ENCODE measurements around the gene TSPAN10.
"Not testable (repeated sequence)": the region's sequence is repeated elsewhere in the genome, so short reads cannot be mapped to it uniquely, and the experiment has no call there.

Gene TSPAN10

DNA sequence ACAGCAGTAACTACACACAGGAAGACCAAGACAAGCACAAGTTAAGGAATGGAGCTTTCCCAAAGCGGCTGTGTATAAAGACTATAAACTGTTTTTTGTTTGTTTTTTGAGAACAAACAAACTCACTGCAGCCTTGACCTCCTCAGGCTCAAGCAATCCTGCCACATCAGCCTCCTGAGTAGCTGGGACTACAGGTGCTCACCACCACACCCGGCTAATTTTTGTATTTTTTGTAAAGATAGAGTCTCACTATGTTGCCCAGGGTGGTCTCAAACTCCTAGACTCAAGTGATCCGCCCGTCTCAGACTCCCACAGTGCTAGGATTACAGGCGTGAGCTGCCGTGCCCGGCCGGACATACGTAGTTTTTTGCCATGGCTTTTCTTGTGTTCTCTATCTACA, 23.4 kb downstream of the TSPAN10 start:
- DNase-seq (ENCODE audit: extremely low read depth in 1 of 2, low read depth in 1 of 2) = no peak

DNA sequence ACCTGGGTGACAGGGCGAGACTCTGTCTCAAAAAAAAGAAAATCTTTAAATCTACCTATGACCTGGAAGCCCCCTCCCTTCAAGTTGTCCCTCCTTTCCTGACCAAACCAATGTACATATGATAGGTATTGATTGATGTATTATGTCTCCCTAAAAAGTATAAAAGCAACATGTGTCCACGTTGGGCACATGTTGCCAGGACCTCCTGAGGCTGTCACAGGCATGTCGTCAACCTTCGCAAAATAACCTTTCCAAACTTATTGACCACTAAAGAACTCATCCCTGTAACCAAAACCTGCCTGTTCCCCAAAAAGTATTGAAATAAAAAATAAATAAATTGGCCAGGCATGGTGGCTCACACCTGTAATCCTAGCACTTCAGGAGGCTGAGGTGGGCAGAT, 25.0 kb downstream of the TSPAN10 start:
- no peak for DNase-seq (ENCODE audit: extremely low read depth in 1 of 2, low read depth in 1 of 2)

DNA sequence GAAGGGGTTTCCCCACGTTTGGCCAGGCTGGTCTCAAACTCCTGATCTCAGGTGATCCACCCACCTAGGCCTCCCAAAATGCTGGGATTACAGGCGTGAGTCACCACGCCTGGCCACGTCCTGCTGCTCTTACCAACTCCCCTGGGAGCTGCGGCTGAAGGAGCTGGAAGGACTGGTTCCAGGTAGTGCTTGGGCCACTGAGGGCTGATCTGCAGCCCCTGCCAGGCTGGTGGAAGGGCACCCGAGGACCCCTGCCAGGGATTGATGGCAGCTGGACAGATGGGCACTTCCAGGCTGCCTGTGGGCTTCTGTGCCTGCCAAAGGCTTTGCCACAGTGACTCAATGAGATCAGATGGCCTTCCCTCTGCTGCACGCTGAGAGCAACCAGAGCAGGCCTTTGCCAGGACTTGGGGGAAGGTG, 27.1 kb downstream of the TSPAN10 start:
- DNase-seq (ENCODE audit: extremely low read depth in 1 of 2, low read depth in 1 of 2) = no peak

DNA sequence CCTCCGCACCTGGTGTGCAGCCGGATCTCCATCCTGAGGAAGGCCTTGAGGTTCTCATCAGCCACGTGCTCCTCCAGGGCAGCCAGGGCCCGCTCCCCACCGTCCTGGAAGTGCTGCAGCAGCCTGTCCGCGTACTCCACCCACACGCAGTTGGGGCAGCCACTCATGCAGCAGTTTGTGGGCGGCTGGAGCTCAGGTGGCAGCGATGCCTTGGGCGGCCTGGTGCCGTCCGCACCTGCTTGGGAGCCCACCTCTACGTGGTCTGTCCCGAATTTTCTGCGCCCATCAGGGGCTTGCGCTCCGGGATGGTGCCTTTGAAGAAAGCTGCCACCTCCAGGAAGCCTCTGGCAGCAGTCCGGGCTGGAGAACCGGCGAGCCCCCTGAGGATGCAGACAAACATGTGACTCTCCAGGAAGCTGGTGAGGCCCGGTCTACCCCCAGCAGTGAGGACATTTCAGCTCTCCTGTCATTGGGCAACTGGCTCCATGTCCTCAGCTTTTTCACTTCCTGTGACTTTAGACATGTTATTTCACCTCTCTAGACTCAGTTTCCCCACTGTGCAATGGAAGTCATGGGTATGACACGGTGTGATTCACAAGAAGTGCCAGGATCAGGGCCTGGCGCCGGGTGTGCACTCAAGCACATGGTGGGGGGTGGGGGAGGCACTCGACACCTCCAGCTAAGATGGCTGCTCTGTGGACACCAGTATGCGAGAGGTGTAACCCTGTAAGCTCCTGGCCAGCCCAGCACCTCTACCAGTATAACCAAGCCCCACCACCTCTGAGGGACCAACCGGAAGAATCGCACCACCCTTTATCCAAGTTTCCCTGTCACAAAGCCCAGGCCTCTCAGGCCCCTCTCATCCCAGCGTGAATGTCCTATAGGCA, 28.5 kb downstream of the TSPAN10 start:
- DNase-seq (ENCODE audit: extremely low read depth in 1 of 2, low read depth in 1 of 2) = no peak

DNA sequence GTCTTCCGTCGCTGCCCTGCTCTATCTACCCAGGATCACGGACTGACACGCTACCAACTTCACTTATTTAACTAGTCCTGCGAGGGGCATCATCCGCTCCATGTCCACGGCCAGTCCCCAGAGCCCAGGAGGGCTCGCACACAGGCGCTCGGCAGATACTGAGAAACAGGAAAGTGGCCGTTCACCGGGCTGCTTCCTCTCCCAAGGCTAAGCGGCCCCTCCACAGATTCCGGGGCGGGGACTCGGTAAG, 29.0 kb downstream of the TSPAN10 start:
- no peak for DNase-seq (ENCODE audit: extremely low read depth in 1 of 2, low read depth in 1 of 2)

DNA sequence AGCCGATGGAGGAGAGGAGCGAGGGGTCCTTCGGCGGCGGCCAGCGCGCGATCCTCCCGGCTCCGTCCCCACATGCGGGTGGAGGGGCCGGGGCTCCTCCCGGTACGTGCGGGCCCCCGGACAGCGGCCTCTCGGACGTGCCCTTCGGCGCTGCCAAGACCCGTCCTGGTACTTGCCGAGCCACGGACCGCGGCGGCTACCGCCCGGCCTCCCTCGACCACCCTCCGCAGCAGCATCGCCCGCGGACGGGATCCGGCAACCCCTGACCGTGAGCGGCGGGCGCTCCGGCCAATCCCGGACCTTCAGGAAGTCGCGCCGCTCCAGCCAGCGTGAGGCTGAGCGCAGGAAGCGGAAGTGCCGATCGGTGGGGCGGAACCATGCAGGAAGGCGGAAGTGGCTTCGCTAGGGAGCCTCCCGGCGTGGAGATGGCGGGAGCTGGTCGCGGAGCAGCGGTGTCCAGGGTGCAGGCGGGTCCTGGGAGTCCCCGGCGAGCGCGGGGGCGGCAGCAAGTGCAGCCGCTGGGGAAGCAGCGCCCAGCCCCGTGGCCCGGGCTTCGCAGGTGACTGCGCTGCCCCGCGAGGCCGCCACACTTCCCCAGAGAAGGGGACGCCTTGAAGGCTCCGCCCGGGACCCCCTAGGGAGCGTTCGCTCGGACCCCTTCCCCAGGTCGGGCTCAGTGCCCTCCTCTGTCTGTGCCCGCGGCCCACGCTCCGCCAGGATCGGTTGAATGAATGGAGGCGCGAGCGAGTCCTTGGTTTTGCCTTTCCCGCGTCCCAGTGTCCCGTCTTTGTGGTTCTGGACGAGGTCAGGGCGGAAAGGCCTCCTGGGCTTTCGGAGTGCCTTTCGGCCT, 29.6 kb downstream of the TSPAN10 start, which contains the start of the genes CCDC137 and OXLD1:
CCDC137 (plus strand) TSS at position 396 of the 850 bp plus-strand sequence; CDS start at position 426, 30 bp downstream.
OXLD1 (minus strand) TSS at position 264 of the 850 bp plus-strand sequence; CDS start at position 236, 28 bp downstream.
- peak; percentile 81 to 86 for DNase-seq (ENCODE audit: extremely low read depth in 1 of 2, low read depth in 1 of 2)

DNA sequence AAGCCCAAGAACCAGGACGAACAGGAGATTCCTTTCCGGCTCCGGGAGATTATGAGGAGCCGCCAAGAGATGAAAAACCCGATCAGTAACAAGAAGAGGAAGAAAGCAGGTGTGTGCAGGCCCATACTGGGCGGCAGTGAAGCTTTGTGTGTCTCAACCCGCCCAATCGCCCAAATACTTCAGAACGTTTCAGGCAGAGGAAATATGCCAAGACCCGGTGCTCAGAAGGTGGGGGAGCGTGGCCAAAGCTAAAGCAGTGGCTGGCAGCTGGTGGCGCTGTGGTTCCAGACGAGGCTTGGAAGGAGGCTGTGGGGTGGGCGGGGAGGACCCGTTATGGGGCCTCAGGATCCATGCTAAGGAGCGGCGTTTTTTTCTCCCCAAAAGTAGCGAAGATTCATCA, 30.8 kb downstream of the TSPAN10 start:
- DNase-seq (ENCODE audit: extremely low read depth in 1 of 2, low read depth in 1 of 2) = no peak

DNA sequence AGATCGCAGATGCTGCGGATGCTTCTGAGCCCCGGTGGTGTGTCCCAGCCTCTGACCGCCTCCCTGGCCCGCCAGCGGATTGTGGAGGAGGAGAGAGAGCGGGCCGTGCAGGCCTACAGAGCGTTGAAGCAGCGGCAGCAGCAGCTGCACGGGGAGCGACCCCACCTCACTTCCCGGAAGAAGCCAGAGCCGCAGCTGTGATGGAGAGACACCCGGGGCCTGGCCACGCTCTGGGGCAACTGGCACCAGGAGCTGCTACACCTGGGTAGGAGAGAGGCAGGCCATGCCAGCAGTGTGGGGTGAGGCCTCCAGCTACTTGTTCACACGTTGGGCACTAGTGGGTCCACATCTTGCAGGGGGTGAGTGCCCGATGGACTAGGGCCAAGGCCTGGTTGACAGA, 35.5 kb downstream of the TSPAN10 start:
- no peak for DNase-seq (ENCODE audit: extremely low read depth in 1 of 2, low read depth in 1 of 2)

DNA sequence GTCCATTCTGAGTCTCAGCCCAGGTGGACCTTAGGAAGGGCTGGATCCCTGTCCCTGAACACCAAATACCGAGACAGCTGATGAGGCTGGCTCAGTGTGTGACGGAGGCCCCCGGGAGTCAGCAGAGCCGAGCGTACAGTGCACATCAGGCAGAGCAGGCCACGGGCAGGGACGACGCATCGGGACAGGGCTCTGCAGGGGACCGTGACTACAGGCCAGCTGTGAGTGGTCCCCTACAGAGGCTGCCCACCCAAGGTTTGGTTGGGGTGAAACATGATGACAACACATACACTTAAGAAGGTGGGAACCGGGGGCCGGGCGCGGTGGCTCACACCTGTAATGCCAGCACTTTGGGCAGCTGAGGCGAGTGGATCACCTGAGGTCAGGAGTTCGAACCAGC, 36.0 kb downstream of the TSPAN10 start:
- no peak for DNase-seq (ENCODE audit: extremely low read depth in 1 of 2, low read depth in 1 of 2)

DNA sequence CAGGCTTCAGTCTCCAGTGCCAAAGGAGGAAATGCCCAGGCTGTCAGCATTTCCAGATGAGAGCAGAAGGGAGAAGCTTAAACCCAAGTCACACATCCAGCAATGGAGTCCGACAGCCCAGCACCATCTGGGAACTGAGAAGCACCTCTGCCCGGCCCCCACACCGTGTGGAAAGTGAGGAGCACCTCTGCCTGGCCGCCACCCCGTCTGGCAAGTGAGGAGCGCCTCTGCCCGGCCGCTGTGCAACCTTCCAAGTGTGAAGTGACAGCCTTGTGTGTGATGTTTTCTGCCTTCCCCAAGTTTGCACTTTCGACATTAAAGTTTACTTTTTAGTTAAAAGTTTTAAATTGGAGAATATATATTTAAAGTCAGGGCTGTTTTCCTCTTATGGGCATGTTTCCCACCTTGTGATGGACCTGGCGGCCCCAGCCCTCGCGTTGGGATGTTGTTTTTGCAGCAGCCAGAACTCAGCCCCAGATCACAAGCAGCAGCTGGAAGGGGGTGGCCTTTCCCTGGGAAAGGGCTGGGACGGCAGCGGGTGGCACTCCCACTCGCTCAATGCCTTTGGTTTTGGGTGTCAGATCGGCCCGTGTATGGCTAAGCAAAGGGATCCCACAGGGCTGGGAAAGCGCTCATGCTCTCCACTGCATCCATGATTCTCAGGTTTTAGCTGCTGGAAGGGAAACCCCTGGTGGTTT, 36.7 kb downstream of the TSPAN10 start:
- no peak for DNase-seq (ENCODE audit: extremely low read depth in 1 of 2, low read depth in 1 of 2)

DNA sequence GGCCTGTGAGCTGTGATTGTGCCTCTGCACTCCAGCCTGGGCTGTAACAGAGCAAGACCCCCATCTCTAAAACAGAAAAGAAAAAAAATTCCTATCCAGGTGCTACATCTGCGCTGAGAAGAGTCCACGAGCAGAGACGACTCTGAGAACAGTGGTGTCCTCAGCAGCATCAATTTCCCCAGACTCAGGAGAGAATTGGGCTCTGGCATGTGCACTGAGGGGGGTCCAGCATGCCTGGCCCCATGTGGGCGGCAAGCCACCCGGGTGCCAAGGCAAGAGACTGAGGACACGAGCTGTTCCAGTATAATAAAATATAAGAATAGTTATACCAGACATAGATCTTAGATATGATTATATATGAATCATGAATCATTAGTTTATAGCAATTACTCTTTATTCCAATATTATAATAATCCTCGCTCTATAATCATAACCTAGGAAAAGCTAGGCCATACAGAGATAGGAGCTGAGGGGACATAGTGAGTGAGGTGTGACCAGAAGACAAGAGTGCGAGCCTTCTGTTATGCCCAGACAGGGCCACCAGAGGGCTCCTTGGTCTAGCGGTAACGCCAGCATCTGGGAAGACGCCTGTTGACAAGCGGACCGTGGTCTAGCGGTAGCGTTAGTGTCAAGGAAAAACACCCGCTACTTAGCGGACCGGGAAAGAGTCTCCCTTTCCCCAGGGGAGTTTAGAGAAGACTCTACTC, 38.7 kb downstream of the TSPAN10 start:
- not testable (repeated sequence) for DNase-seq (ENCODE audit: extremely low read depth in 1 of 2, low read depth in 1 of 2)

DNA sequence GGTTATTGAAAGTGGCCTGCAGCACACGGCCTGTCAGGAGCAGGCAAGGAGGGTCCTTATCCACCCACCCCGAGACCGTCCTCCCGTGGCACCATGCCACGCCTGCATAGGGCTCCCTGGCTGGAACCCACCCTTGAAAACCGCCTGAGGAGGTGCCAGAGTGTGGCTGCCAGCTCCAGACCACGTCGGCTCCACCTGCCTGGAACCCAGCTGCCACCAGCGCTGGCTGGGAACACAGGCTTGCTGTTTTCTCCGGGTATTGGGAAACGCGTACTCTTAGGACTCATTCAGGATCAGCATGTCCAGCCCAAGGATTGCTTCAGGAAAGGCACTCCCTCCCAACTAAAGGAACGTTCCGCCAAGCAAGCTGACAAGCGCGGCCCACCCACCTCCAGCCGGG, 39.9 kb downstream of the TSPAN10 start:
- no peak for DNase-seq (ENCODE audit: extremely low read depth in 1 of 2, low read depth in 1 of 2)

DNA sequence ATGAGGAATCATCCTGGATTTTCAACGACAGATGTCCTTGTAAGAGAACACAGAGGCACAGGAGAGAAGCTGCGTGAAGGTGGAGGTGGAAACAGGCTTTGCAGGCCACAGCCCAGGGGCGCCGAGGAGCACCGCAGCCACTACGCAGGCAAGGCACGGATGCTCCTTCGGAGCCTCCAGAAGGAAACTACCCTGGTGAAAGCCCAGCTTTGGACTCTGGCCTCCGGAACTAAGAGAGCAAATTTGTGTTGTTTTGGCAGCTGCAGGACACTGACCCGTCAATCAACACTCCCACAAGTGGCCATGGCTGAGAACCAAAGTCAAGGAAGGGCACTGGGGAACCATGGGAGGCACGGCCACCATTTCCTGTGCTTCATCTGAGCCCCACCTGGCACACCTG, 43.2 kb downstream of the TSPAN10 start:
- no peak for DNase-seq (ENCODE audit: extremely low read depth in 1 of 2, low read depth in 1 of 2)

DNA sequence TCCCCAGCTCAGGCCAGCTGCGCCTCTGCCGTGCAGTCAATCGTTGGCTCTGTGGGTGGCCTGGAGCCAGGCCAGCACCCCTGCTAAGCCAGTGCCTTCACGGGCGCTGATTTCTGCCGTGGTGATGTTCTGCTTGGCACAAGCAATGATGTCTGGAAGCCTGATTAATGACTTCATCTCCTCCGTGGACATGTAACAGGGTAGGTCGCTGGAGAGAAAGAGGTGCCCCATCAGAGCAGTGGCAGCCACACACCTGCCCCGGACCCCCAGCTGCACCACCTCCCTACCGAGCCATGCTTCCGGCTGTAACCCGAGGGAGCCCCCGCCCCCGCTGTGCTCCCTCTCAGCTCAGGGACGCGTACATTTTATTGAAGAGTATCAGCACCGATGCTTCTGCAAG, 44.7 kb downstream of the TSPAN10 start:
- no peak for DNase-seq (ENCODE audit: extremely low read depth in 1 of 2, low read depth in 1 of 2)

DNA sequence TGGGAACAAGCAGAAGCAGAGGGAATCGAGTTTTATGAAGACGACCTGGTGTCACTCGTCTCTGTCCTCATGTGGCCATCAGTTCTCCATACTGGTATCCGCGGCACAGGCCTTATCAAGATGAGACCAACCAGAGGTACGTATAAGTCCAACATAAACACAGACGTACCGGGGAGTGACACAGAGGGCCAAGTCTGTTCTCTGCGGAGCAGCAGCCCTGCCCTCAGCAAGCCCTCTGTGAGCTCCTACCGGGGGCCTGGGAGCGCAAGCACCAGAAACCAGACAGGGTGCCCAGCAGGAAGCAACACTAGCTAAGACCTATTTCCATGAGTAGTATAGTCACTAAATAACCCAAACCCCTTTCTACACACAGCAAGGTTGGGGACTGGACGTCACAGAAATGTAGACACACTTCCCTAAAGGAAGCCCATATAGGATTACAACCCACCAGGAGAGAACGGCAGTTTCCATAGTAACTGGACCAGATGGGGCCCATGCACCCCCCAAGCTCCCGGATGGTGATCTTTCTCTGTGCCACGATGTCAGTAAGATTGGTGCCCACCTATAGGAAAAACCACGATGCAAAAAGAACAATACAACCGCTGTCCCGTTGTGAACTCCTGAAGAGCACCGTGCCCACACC, 45.7 kb downstream of the TSPAN10 start:
- DNase-seq (ENCODE audit: extremely low read depth in 1 of 2, low read depth in 1 of 2) = no peak

DNA sequence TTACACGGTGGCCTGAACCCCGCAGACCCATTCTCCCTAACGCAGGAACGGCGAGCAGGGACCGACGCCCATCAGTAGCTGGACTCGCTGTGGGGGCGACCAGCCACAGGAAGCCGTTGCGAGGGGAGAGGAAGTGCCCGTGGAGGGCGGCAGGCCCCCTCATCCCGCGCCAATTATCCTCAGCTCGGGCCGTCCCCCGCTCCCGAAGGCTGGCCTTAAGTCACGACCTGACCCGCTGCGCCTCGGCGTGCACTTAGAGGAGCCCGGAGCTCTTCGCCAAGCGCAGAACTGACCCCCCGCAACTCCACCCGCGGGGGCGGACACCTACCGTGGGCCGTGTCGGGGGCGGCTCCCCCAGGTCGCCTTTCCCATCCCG, 46.2 kb downstream of the TSPAN10 start:
- no peak for DNase-seq (ENCODE audit: extremely low read depth in 1 of 2, low read depth in 1 of 2)

DNA sequence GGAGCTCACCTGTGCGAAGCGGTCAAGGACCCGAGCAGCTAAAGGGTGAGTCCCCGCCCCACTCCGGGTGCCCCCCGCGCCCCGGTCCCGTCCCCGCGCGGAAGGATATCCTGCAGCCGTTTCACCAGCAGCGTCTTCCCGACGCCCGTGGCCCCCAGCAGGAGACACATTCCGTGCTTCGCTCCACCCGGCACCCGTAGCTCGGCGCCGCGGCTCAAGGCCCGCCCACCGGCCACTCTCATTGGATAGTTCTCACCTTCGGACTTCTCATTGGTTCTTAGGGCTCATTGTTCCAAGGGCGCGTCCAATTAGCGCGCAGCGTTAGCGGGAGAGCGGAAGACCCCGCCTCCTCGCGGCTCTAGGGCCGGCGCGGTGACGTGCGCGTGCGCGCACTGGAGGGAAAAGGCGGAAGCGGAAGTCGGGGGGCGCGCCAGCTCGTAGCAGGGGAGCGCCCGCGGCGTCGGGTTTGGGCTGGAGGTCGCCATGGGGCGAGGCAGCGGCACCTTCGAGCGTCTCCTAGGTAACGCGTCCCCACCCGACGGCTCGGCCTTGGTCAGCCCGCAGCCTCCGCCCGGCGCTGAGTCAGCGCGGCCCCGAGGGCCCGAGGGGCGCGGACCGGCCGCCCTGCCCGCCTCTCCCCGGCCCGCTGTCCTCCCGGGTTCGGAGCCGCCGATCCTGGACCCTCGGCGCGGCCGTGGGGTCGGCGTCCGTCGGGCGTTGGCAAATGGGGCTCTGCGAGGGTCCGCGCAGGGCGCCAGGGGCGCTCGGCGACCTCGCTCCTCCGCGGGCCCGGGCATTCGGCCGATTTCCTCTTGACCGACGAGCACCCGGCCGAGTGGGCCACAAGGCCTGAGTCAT, 46.8 kb downstream of the TSPAN10 start, which contains the start of the genes ARL16 and HGS:
ARL16 (minus strand) TSS at position 214 of the 858 bp plus-strand sequence; CDS start at position 170, 44 bp downstream.
HGS (plus strand) TSS at position 428 of the 858 bp plus-strand sequence; CDS start at position 484, 56 bp downstream.
- DNase-seq (ENCODE audit: extremely low read depth in 1 of 2, low read depth in 1 of 2) = peak; percentile 93 to 96

DNA sequence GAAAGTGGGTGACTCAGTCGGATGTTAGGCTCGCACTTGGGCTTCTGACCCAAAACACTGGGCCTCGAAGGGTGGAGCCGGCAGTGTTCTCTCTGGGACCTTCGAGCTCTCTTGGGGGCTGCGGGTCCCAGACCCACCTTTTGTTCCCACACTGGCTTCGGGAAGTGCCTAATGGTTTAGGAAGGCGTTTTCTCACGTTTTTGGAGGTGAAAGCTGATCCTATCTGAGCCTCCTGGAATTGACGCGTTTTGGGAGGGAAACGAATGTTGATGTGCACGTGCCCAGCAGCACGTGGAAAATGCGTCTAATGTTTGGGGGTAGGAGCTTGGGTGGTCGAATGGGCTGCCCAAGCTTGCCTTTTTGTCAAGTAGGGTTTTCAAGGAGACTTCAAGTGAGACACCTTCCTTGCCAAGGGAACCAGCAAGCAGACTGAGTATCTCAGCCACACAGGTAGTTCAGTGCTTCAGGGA, 47.5 kb downstream of the TSPAN10 start:
- no peak for DNase-seq (ENCODE audit: extremely low read depth in 1 of 2, low read depth in 1 of 2)

DNA sequence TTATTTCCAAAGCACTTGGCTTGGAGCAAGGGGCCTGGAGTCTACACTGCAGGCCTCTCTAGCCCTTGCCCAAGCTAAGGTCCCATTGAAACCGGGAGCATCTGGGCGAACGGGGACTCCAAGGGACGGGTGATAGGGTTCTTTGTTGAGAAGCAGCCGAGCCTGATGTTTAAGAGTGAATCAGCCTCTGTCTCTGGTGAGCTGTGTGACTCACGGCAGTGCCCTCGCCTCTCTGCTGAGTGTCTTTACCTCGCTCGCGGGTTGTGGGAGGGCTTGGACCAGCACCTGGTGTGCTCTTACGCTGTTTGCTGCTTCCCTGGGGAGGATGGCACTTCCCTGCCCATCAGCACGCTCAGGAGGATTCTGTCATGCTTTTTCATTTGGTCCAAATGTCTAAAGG, 48.1 kb downstream of the TSPAN10 start:
- DNase-seq (ENCODE audit: extremely low read depth in 1 of 2, low read depth in 1 of 2) = no peak
